ENCODE results near the gene GDPD5.

Gene GDPD5

DNA sequence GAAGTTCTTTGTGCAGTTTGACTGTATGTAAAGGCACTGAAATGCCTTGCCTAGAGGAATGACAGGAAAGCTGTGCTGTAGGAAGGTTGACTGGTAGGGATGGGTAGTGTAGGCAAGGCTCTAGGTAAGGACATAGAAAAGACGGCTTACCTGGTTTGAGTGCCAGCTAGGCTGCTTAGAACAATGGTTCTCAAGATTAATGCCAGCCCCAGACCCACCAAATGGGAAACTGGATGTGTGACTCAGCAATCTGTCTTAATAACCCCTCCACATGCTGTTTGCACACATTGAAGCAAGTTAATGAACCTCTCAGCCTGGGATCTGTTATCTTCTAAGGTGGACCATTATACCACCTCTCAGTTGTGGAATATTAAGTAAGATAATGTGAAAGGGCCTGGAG is 122.7 kb downstream of the GDPD5 start:
- DNase-seq = no peak

DNA sequence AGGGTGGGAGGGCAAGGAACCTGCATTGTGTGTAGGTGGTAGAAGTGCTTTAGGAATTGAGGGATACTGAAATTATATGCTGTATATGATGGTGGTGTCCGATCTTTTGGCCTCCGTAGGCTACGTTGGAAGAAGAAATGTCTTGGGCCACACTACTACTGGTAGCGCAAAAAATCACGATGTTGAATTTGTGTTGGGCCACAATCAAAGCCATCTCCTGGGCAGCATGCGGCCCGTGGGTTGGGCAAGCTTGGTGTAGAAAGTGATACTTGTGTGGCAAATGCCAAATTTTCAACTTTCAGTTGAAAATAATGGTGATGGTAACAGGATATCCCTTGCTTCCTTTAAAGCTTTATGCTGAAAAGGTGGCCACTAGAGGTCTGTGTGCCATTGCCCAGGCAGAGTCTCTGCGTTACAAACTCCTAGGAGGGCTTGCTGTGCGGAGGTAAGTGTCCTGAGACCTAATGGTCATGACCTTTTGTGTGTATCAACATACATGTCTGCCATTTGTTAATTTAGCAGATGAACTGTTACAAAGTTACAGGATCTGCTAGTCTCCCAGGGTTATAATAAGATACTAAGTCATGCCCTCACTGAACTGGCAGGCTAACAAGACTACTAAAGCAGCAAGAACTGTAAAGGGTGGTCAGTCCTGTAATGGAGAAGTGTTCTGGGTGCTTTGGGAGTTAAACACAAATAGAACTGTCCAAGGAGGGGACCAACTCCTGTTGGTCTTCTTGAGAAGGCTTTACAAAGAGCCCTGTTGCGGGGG is 123.6 kb downstream of the GDPD5 start:
- DNase-seq = no peak

DNA sequence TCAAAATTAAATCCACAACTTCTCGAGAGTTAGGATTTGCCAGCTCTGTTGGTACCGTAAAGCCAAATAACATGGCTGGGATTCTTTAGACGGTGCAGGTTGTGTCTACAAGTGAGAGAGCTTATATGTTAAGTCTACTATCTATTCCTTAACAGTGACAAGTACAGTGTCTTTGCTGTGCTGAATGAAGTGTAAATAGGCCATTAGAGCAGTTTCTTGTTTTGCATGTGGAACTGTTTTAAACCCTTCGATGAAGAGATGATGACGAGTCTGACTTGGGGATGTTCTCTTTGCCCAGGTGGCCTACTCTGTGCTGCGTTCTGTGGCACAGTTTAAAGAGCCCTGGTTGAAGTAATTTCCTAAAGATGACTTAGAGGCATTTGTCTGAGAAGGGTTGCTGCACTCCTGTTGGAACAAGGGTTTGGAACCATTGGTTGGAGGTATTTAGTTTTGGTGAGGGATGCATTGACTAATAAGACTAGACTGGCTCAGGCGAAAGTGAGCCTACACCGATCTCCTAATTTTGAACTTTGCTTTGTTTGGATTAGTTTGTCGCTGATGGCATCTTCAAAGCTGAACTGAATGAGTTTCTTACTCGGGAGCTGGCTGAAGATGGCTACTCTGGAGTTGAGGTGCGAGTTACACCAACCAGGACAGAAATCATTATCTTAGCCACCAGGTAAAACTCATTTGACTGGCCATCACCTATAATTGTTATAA is 125.4 kb downstream of the GDPD5 start:
- DNase-seq = no peak

DNA sequence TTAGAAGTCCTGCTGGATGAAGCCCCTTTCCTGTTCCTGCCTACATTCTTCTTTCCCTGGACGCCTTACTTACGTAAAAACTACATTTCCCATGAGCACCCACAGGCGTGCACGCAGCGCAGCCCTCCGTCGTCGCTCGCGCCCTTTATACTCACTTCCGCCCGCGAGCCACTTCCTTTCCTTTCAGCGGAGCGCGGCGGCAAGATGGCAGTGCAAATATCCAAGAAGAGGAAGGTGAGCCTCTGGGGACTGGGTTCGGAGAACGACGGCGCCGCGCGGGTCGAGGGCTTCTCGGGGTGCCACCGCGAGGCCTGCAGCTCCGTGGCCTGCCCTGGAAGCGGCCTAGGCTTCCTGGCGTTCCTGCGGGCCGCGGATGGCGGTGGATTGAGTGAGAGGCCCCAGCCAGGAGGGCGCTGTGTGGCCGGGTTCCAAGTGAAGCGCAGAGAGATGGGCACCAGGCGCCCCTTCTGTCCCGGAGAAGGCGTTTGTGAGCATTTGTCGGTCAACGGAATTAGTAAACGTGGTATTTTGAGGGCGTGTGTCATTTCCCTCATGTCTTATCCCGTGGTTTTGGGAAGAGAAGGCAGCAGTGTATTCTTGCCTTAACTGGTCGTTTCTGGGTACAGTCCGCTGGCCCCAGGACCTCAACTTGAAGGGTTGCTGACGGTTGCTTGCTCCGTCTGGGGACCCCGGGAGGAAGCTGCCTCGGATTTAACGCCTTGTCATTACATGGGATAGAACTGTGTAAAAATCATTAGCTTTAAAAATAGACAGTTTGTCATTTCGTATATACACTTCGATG is 126.2 kb downstream of the GDPD5 start, which contains the start of gene RPS3:
Gene RPS3 (plus strand): TSS at position 175 of the 802 bp plus-strand sequence. CDS start 30 bp downstream, at position 205.
- DNase-seq = peak; percentile 20 to 95 (median 83)

DNA sequence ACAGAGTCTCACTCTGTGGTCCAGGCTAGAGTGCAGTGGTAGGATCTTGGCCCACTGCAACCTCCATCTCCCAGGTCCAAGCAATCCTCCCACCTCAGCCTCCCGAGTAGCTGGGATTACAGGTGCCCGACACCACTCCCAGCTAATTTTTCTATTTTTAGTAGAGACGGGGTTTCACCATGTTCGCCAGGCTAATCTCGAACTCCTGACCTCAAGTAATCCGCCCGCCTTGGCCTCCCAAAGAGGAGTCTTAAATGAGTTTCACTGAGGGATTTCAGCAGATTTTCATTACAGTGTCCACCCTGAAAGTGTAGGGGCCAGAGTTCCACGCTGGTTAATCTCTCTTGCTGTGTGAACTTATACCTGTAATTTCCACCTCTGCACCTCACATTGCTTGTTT is 126.8 kb downstream of the GDPD5 start:
- DNase-seq = peak in 1 of 51 donors; percentile 37

DNA sequence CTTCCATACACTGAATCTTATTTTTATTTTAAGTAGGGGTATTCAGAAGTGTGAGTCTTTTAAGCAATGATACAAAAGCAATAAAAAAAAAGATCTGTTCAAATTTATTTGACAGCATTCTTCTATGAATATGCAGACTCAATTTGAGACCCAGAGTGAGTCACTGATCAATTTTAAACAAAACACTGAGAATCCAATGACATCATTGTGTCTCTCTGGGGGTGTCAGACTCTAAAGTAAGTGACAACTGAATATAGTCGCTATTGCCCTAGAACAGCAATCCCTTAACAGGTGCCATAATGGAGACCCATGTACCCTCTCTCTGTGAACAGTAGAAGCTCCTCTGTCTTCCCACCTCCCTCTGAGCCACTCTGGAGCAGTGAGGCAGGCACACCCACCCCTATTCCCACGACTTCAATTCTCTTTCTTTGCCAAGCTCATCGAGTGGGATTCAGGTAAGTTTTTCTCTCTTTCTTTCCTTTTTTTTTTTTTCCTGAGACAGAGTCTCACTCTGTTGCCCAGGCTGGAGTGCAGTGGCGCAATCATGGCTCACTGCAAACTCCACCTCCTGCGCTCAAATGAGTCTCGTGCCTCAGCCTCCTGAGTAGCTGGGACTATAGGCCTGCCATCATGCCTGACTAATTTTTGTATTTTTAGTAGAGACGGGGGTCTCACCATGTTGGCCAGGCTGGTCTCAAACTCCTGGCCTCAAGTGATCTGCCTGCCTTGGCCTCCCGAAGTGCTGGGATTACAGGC is 131.5 kb downstream of the GDPD5 start:
- no peak for DNase-seq

DNA sequence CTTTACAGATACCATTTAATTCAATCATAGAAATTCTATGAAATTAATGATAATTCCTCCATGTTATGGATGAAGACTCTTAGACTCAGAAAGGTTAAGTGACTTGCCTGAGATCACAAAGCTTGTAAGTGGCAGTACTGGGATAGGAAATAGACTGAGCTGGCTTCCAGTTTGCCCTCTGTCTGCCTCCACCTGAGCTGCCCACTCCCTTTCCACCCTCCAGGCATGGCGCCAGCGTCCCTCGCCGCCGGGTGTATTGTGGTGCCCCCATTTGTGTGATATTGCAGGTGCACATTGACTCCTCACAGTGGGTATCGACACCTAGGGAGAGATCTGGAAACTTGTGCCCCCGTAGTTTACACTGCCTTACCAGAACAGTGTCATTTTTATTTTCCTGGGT is 135.8 kb downstream of the GDPD5 start:
- no peak for DNase-seq

DNA sequence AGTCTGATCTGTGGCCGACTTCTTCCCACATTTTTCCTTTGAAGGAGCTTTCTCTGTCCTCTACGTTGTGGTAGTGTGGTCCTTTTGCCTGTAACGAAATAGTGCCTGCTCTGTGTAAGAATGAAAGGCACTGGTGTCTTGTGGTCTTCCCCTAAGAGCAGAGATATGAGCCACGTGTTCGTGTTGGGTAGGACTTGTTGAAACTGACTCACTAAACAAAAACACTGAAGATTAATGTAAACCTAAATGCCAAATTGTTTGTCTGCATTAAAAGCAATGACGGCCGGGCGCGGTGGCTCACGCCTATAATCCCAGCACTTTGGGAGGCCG is 136.5 kb downstream of the GDPD5 start:
- no peak for DNase-seq

DNA sequence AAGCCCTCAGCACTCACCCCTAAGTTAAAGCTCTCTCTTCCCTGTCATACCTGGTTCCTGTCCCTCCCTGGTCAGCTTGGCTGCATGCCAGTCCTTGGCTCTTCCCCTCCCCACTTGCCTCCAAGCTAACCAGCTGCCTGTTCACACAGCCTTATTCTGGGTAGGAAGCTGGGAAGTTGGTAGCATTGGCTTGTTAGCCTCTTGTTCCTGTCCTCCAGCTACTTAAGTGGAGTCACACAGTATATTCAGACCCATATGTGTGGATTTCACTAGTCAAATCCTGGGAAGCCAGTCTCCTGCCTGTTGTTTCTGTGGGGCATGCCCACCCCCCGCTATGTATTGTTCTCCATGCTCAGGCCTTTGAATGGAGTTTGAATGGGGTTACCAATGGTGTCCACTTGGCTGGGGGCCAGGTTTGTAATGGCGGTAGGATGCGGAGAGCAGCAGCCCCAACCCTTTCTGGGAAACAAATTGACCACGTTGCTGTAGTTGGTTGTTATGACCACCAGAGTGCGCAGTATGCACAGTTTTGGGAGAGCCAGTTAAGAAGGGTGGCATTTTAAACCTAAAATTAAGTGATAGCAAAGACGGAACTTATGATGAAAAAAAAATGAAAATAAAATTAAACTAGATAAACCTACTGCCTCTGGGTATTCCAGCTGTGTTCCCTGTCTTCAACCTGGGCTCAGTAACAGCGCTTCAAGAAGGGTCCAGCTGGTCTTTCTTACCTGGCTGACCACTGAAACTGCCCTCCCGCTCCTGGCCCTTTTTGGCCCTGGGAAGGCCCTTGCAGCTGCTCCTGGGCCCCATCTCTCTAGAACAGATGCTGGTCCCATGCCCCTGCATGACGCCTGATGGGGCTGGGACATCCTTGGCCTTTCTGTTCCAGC is 137.1 kb downstream of the GDPD5 start:
- peak in 42 of 51 donors; percentile 8 to 82 (median 32) for DNase-seq

DNA sequence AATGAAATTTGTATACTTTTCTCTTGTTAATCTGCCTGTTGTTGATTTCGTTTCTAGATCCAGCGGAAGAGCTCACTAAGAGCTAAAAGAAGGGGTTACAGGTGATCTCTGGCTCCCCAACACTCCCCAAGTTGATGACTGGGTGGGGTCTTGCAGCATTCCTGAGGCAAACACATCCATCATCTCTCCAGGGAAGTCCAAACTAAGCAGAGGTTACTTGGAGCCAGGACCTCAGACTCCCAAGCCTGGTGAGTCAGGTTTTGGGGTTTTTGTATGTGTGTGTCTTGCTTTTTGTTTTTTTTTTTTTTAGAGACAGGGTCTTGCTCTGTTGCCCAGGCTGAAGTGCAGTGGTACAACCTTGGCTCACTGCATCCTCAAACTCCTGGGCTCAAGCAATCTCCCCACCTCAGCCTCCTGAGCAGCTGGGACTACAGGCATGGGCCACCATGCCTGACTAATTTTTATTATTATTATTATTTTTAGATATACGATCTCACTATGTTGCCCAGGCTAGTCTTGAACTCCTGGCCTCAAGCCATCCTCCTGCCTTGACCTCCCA is 137.9 kb downstream of the GDPD5 start:
- DNase-seq = no peak

DNA sequence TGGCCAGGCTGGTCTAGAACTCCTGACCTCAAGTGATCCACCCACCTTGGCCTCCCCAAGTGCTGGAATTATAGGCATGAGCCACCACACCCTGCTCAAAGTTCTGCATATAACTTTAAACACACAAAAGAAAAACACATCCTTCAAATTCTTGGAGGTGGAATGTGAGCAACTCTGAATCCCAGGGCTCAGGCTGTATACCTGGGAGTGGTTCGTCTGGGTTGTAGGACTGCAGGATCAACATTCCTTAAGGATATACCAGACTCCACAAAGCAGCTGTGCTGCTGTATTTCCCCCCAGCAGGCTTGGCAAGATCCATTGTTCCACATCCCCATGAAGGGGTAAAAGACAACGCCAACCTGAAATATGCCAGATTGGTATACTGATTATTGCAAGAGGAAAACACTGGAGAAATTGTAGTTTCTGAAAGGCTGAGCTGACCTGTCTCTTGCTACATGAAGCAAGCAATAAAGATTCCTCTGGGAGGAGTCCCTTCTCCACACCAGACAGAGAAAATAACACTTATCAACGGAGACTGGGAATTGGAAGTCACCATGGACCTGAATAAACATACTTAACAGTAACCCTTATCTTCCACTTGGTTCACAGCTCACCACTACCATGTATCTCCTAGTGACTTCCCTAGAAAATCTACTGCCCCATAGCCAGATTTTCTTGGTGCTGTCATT is 138.7 kb downstream of the GDPD5 start:
- DNase-seq = no peak
